H1 (cell line): ENCODE measurements around the gene SORD. TPM values are rescaled to one million over a fixed set of nuclear protein-coding genes. Genes with fewer than 3 reads are reported as not detected.
"Not testable (repeated sequence)": the region's sequence is repeated elsewhere in the genome, so short reads cannot be mapped to it uniquely, and the experiment has no call there.

ENCODE experiments used
- CTCF ChIA-PET: fragments of 300-600 bp; sonication (Branson Sonifier 250); formaldehyde crosslinking; loops from one replicate; lab custom pipeline; 2021; ENCODE audit not compliant: partially characterized antibody; lab: Charles Lee
- POLR2A ChIA-PET: fragments of 300-600 bp; sonication (Branson Sonifier 250); formaldehyde crosslinking; loops from one replicate; lab custom pipeline; 2021; ENCODE audit warnings: inconsistent platforms; ENCODE audit not compliant: partially characterized antibody; lab: Charles Lee
- DNase-seq, 2 experiments: peaks; one replicate each; pipeline versions ENCODE4 v3.0.0 to v3.0.0-alpha.2; 2010 to 2022; ENCODE audit warnings: low spot score in 2 of 2, low read depth in 1 of 2, mixed read lengths in 1 of 2
- FAIRE-seq: peaks from 2 replicates; lab custom pipeline; 2011; peaks lifted over from hg19 to GRCh38; lab: Jason Lieb, UNC
- H2AFZ ChIP-seq: 2 replicates; pipeline ENCODE4 v1.8.1; 2012; ENCODE audit warnings: low read length, inconsistent platforms
- H2AK5ac ChIP-seq: 2 replicates; pipeline ENCODE4 v1.6.1; 2013; ENCODE audit warnings: low read depth, low read length
- H2BK120ac ChIP-seq: replicated peaks from 2 replicates; pipeline ENCODE3; 2013; ENCODE audit warnings: low read depth, low read length, inconsistent platforms
- H2BK12ac ChIP-seq: 2 replicates; pipeline ENCODE4 v1.6.1; 2013; ENCODE audit warnings: low read depth, low read length
- H2BK15ac ChIP-seq: 2 replicates; pipeline ENCODE4 v1.6.1; 2013; ENCODE audit warnings: low read length
- H2BK20ac ChIP-seq: 2 replicates; pipeline ENCODE4 v1.6.1; 2013; ENCODE audit warnings: low read length
- H2BK5ac ChIP-seq: 2 replicates; pipeline ENCODE4 v1.6.1; 2013; ENCODE audit warnings: low read depth, low read length
- H3K14ac ChIP-seq: 2 replicates; pipeline ENCODE4 v1.6.1; 2013; ENCODE audit warnings: inconsistent platforms; ENCODE audit not compliant: insufficient read length
- H3K18ac ChIP-seq: 2 replicates; pipeline ENCODE4 v1.6.1; 2013; ENCODE audit warnings: low read length; ENCODE audit errors: extremely low read depth
- H3K23ac ChIP-seq: 2 replicates; pipeline ENCODE4 v1.6.1; 2013; ENCODE audit warnings: inconsistent platforms; ENCODE audit not compliant: insufficient read length
- H3K23me2 ChIP-seq: 2 replicates; pipeline ENCODE4 v1.6.1; 2013; ENCODE audit warnings: low read depth, low read length
- H3K27ac ChIP-seq: 2 replicates; pipeline ENCODE4 v1.6.1; 2011; ENCODE audit warnings: low read depth, low read length, inconsistent platforms
- H3K27me3 ChIP-seq, 4 experiments: replicated peaks in 1 of 4; 1 replicate in 1 of 4; 2 replicates in 3 of 4; pipeline versions ENCODE4 v1.6.1 to v1.8.1; 2011 to 2013; ENCODE audit warnings: low read length in 3 of 4, mild to moderate bottlenecking in 3 of 4, inconsistent platforms in 2 of 4, mixed read lengths in 2 of 4, moderate library complexity in 1 of 4; ENCODE audit not compliant: control insufficient read depth in 3 of 4, insufficient read depth in 3 of 4; ENCODE audit errors: extremely low read depth in 1 of 4
- H3K36me3 ChIP-seq, 4 experiments: 2 replicates each; pipeline versions ENCODE4 v1.6.1 to v1.8.1; 2011 to 2013; ENCODE audit warnings: mild to moderate bottlenecking in 4 of 4, low read length in 3 of 4, moderate library complexity in 2 of 4, control low read depth in 1 of 4, inconsistent platforms in 1 of 4; ENCODE audit not compliant: insufficient read depth in 4 of 4, control insufficient read depth in 2 of 4
- H3K4ac ChIP-seq: replicated peaks from 2 replicates; pipeline ENCODE3; 2013; ENCODE audit warnings: low read length, low read depth, mixed read lengths, inconsistent platforms; ENCODE audit not compliant: insufficient read length
- H3K4me1 ChIP-seq, 4 experiments: replicated peaks in 1 of 4; 1 replicate in 1 of 4; 2 replicates in 3 of 4; pipeline versions ENCODE4 v1.6.1 to v1.8.1; 2011 to 2013; ENCODE audit warnings: low read length in 3 of 4, inconsistent platforms in 2 of 4, mixed read lengths in 1 of 4; ENCODE audit not compliant: insufficient read depth in 4 of 4, control insufficient read depth in 3 of 4
- H3K4me2 ChIP-seq, 2 experiments: 2 replicates each; pipeline versions ENCODE4 v1.6.1 to v1.8.1; 2011 to 2013; ENCODE audit warnings: low read depth in 2 of 2, low read length in 2 of 2, control low read depth in 1 of 2, inconsistent platforms in 1 of 2, mild to moderate bottlenecking in 1 of 2; ENCODE audit not compliant: insufficient read depth in 1 of 2
- H3K4me3 ChIP-seq, 4 experiments: fragments of 200-600, 300-600 bp in 1 of 4; sonication (generic), shearing (Covaris generic), sonication (Bioruptor Twin) in 1 of 4; 2 replicates each; pipeline versions ENCODE4 v1.5.1 to v1.8.1; 2011 to 2016; ENCODE audit warnings: low read length in 4 of 4, low read depth in 3 of 4, control low read depth in 2 of 4, inconsistent platforms in 2 of 4, mild to moderate bottlenecking in 2 of 4, mixed read lengths in 1 of 4, moderate library complexity in 1 of 4; ENCODE audit not compliant: insufficient read depth in 2 of 4; ENCODE audit errors: extremely low read depth in 1 of 4
- H3K56ac ChIP-seq: replicated peaks from 2 replicates; pipeline ENCODE3; 2013; ENCODE audit warnings: low read depth, mild to moderate bottlenecking, mixed read lengths, low read length, inconsistent platforms; ENCODE audit not compliant: insufficient read length
- H3K79me1 ChIP-seq: 2 replicates; pipeline ENCODE4 v1.6.1; 2013; ENCODE audit warnings: low read depth, low read length, control low read depth
- H3K79me2 ChIP-seq, 2 experiments: 2 replicates each; pipeline versions ENCODE4 v1.6.1 to v1.8.1; 2012 to 2013; ENCODE audit warnings: low read length in 2 of 2, mild to moderate bottlenecking in 2 of 2, inconsistent platforms in 1 of 2; ENCODE audit not compliant: insufficient read depth in 2 of 2, control insufficient read depth in 1 of 2
- H3K9ac ChIP-seq, 4 experiments: replicated peaks in 1 of 4; 1 replicate in 1 of 4; 2 replicates in 3 of 4; pipeline versions ENCODE4 v1.6.1 to v1.8.1; 2011 to 2013; ENCODE audit warnings: low read depth in 3 of 4, low read length in 3 of 4, control low read depth in 2 of 4, mild to moderate bottlenecking in 2 of 4, moderate library complexity in 2 of 4, inconsistent platforms in 1 of 4; ENCODE audit errors: extremely low read depth in 1 of 4
- H3K9me3 ChIP-seq, 2 experiments: 2 replicates each; pipeline versions ENCODE4 v1.6.1 to v1.8.1; 2012 to 2013; ENCODE audit warnings: mild to moderate bottlenecking in 2 of 2, moderate library complexity in 2 of 2, control low read depth in 1 of 2, inconsistent platforms in 1 of 2, low read depth in 1 of 2, low read length in 1 of 2, mixed read lengths in 1 of 2; ENCODE audit not compliant: insufficient read depth in 2 of 2
- H4K20me1 ChIP-seq, 2 experiments: replicated peaks in 1 of 2; 2 replicates each; pipeline versions ENCODE3 to v1.8.1; 2011 to 2013; ENCODE audit warnings: inconsistent platforms in 2 of 2, low read length in 2 of 2, mild to moderate bottlenecking in 1 of 2; ENCODE audit not compliant: insufficient read depth in 2 of 2, control insufficient read depth in 1 of 2
- H4K5ac ChIP-seq: 2 replicates; pipeline ENCODE4 v1.6.1; 2013; ENCODE audit warnings: low read length, low read depth, mixed read lengths, inconsistent platforms; ENCODE audit not compliant: insufficient read length
- H4K8ac ChIP-seq: 2 replicates; pipeline ENCODE4 v1.8.0; 2013; ENCODE audit warnings: mild to moderate bottlenecking, moderate library complexity, low read length, inconsistent platforms; ENCODE audit not compliant: insufficient read depth; ENCODE audit errors: extremely low read depth
- H4K91ac ChIP-seq: replicated peaks from 2 replicates; pipeline ENCODE3; 2013; ENCODE audit warnings: low read length, mixed read lengths, inconsistent platforms; ENCODE audit not compliant: insufficient read length
- WGBS, 2 experiments: shearing (Covaris generic) in 1 of 2; methylation state at CpG; one replicate each; pipeline versions ENCODE4 v1.1.6 to v1.1.7; 2013 to 2015; ENCODE audit warnings: low lambda C conversion rate in 2 of 2, mixed read lengths in 2 of 2, inconsistent platforms in 1 of 2, low coverage in 1 of 2, missing lambda C conversion rate in 1 of 2; ENCODE audit not compliant: insufficient replicate concordance in 2 of 2, insufficient coverage in 1 of 2, insufficient read length in 1 of 2; ENCODE audit errors: extremely low coverage in 1 of 2, missing lambda C conversion rate in 1 of 2; 5-methylcytosine and 5-hydroxymethylcytosine counted together
- polyA plus RNA-seq, 7 experiments: library from polyadenylated mRNA; depleted of rRNA in 3 of 7; stranded (reverse) in 5 of 7; unstranded in 2 of 7; fragments of >200 nt in 5 of 7; fragments of 200-250 nt in 2 of 7; gene quantifications; 1 replicate in 5 of 7; 2 replicates in 1 of 7; 4 replicates in 1 of 7; pipeline versions ENCODE4 v1.2.1 to v1.2.3, GENCODE V29; 2011 to 2013; ENCODE audit warnings: missing spikeins in 2 of 7, mixed read lengths in 2 of 7
- total RNA-seq: library from RNA; stranded (reverse); fragmentation: NEBNext Ultra II Directional; extraction: Animal tissue kit (Norgen Biotek cat#: 25700); gene quantifications from 2 replicates; pipeline ENCODE4 v1.2.1, GENCODE V29; 2021

The SORD gene
- total and polyA plus RNA-seq, 2 of the 8 experiments (the other 6 are each of a cell fraction or from before 2014, with no cell fraction given): 52.6 to 75.8 TPM

GRCh38 chr15:45003731-45004410 lies 19.1 kb upstream of the SORD start:
- DNase-seq, H3K27ac ChIP-seq, H3K4me3 ChIP-seq, H3K4ac ChIP-seq, H2BK12ac ChIP-seq, H3K79me1 ChIP-seq, H4K91ac ChIP-seq, FAIRE-seq, H4K20me1 ChIP-seq, H3K79me2 ChIP-seq, H4K8ac ChIP-seq, H3K4me2 ChIP-seq, H2BK15ac ChIP-seq, H3K56ac ChIP-seq, H2BK120ac ChIP-seq, H3K9me3 ChIP-seq, H2AK5ac ChIP-seq, H4K5ac ChIP-seq, H3K27me3 ChIP-seq, H3K14ac ChIP-seq, H2AFZ ChIP-seq, H3K9ac ChIP-seq, H3K4me1 ChIP-seq, H3K36me3 ChIP-seq, H3K18ac ChIP-seq, H2BK5ac ChIP-seq, POLR2A ChIA-PET, H3K23me2 ChIP-seq, H2BK20ac ChIP-seq, H3K23ac ChIP-seq: not testable (repeated sequence)
- CTCF ChIA-PET: interaction anchor here (1.6 kb wide), 1 partner anchor 33 kb away, joined by 3 read pairs; no protein-coding TSS in a partner anchor
- WGBS, 2 experiments: 83% methylated on average over 2 of the region's 2 CpGs; no CpG with 5 or more reads in 1 of the 2 experiments
